Neural cell (in vitro differentiated cells): ENCODE data around the gene CD248.

ENCODE experiments used
- CTCF ChIP-seq: fragments of 450-650 bp; IDR thresholded peaks from 2 replicates; pipeline ENCODE4 v1.5.1; 2014; ENCODE audit warnings: antibody characterized with exemption, mild to moderate bottlenecking, moderate library complexity; ENCODE audit not compliant: poor library complexity, severe bottlenecking
- EP300 ChIP-seq: fragments of 450-650 bp; conservative IDR thresholded peaks from 2 replicates; pipeline ENCODE4 v1.6.1; 2014; ENCODE audit warnings: antibody characterized with exemption, mild to moderate bottlenecking, moderate library complexity; ENCODE audit not compliant: poor library complexity, severe bottlenecking
- EZH2 ChIP-seq: fragments of 200-600, 300-800 bp; shearing (Covaris generic), sonication (generic); IDR thresholded peaks from 2 replicates; pipeline ENCODE4 v1.6.1; 2014; ENCODE audit warnings: antibody characterized with exemption, low read length, borderline replicate concordance, mild to moderate bottlenecking; ENCODE audit not compliant: insufficient read depth, poor library complexity, severe bottlenecking
- POLR2AphosphoS5 ChIP-seq: IDR thresholded peaks from 2 replicates; pipeline ENCODE4 v1.6.1; 2012
- RAD21 ChIP-seq: fragments of 450-650 bp; conservative IDR thresholded peaks from 2 replicates; pipeline ENCODE4 v1.6.1; 2014; ENCODE audit warnings: antibody characterized with exemption, mild to moderate bottlenecking, moderate library complexity
- REST ChIP-seq: IDR thresholded peaks from 2 replicates; pipeline ENCODE4 v1.6.1; 2012; ENCODE audit warnings: borderline replicate concordance
- SMC3 ChIP-seq: fragments of 450-650 bp; conservative IDR thresholded peaks from 2 replicates; pipeline ENCODE4 v1.6.1; 2014; ENCODE audit warnings: antibody characterized with exemption, mild to moderate bottlenecking, moderate library complexity; ENCODE audit not compliant: poor library complexity
- TAF1 ChIP-seq: IDR thresholded peaks from 2 replicates; pipeline ENCODE4 v1.6.1; 2012; ENCODE audit warnings: low read depth

GRCh38 chr11:66289548-66290329 lies 27.1 kb downstream of the CD248 start:
- no peak for TF ChIP-seq EZH2
- TF ChIP-seq TAF1: no peak
- no peak for TF ChIP-seq SMC3
- no peak for TF ChIP-seq POLR2AphosphoS5
- TF ChIP-seq CTCF: no peak
- no peak for TF ChIP-seq EP300
- TF ChIP-seq REST: peak; percentile 87
- peak; percentile 9 for TF ChIP-seq RAD21
